SU-DHL-6 (cell line): ENCODE results near the gene INAFM2.

Source experiments
- H2AFZ ChIP-seq: fragments of 200-600 bp; sonication (generic); 2 replicates; pipeline ENCODE4 v1.6.1; 2014; ENCODE audit warnings: low read depth, mild to moderate bottlenecking, moderate library complexity, mixed read lengths, antibody characterized with exemption, low read length; ENCODE audit not compliant: severe bottlenecking
- H3F3A ChIP-seq: fragments of 200-600 bp; shearing (Covaris generic); 2 replicates; pipeline ENCODE4 v1.6.0; 2016; ENCODE audit warnings: antibody characterized with exemption, mild to moderate bottlenecking; ENCODE audit not compliant: insufficient read depth
- H3K27ac ChIP-seq: fragments of 200-600 bp; sonication (generic); 2 replicates; pipeline ENCODE4 v1.5.1; 2016; ENCODE audit warnings: low read depth, mild to moderate bottlenecking, low read length, moderate library complexity, mixed read lengths
- H3K27me3 ChIP-seq: fragments of 200-600 bp; sonication (generic), shearing (Covaris generic); 2 replicates; pipeline ENCODE4 v1.6.0; 2014; ENCODE audit warnings: mild to moderate bottlenecking, low read length
- H3K36me3 ChIP-seq: fragments of 200-600 bp; sonication (generic); 2 replicates; pipeline ENCODE4 v1.6.1; 2014; ENCODE audit warnings: mild to moderate bottlenecking, low read length, mixed read lengths
- H3K4me2 ChIP-seq: fragments of 300-600, 200-600 bp; shearing (Covaris generic), sonication (generic); 2 replicates; pipeline ENCODE4 v1.6.0; 2014; ENCODE audit warnings: low read length, low read depth, mild to moderate bottlenecking; ENCODE audit not compliant: poor library complexity, severe bottlenecking
- H3K4me3 ChIP-seq: fragments of 200-600 bp; sonication (generic); 2 replicates; pipeline ENCODE4 v1.5.1; 2014; ENCODE audit warnings: antibody characterized with exemption, low read length, mild to moderate bottlenecking, mixed read lengths; ENCODE audit not compliant: insufficient read depth, poor library complexity, severe bottlenecking
- H3K79me2 ChIP-seq: fragments of 200-600 bp; sonication (generic); 2 replicates; pipeline ENCODE4 v1.6.1; 2014; ENCODE audit warnings: mild to moderate bottlenecking, low read length, moderate library complexity; ENCODE audit not compliant: insufficient read depth
- H3K9ac ChIP-seq: fragments of 200-600 bp; sonication (generic); 2 replicates; pipeline ENCODE4 v1.7.0; 2014; ENCODE audit warnings: mild to moderate bottlenecking, low read length
- H3K9me2 ChIP-seq: fragments of 200-600 bp; sonication (generic); replicated peaks from 2 replicates; pipeline ENCODE4 v1.6.1; 2014; ENCODE audit warnings: low read length; ENCODE audit not compliant: insufficient read depth
- H3K9me3 ChIP-seq: fragments of 200-600 bp; sonication (generic); 2 replicates; pipeline ENCODE4 v1.6.1; 2014; ENCODE audit warnings: low read length, mixed read lengths; ENCODE audit not compliant: insufficient read depth
- H4K20me1 ChIP-seq: fragments of 200-600 bp; sonication (generic); 2 replicates; pipeline ENCODE4 v1.6.1; 2014; ENCODE audit warnings: low read depth, mild to moderate bottlenecking, antibody characterized with exemption, low read length, moderate library complexity, mixed read lengths
- CTCF ChIP-seq: fragments of 200-600 bp; sonication (generic); IDR thresholded peaks from one replicate; pipeline ENCODE4 v1.5.1; 2017; ENCODE audit warnings: antibody characterized with exemption, mild to moderate bottlenecking, low read length, moderate library complexity; ENCODE audit not compliant: insufficient read depth, poor library complexity, severe bottlenecking
- EZH2phosphoT487 ChIP-seq: fragments of 200-600 bp; sonication (generic), shearing (Covaris generic); conservative IDR thresholded peaks from 2 replicates; pipeline ENCODE4 v1.6.1; 2018; ENCODE audit warnings: mild to moderate bottlenecking, antibody characterized with exemption, low read length, moderate library complexity, mixed read lengths

Gene INAFM2

DNA sequence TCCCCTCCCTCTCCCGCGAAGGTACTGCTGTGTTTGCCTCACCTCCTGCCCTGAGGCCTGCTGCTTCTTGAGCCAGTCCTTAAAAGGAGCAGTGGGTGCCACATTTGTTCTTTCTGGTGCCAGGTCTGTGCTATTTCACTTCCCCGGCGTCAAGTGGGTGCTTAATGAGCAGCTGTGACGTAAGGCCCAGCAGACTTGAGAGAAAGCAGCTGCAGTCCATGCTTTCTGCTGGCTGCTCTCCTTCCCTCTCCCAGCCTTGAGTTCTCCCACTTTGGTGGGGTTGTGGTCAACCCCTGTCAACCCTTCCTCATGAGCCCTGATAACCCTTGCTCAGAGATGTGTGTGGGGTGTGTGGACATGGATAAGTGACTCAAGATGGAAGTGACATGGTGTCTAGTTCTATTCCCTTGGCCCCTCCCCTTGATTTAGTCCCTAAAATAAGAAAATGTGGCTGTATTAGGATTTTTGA, 6.9 kb downstream of the INAFM2 start:
- Histone ChIP-seq H3K9ac (no peak overlapping the region), H3K79me2 (no peaks in the 10 kb centered on the region), H4K20me1 (no peaks in the 10 kb centered on the region), H3K4me3 (no peak overlapping the region), H3K9me2 (no peaks in the 10 kb centered on the region), H3K27ac (no peak overlapping the region), H3K36me3 (no peaks in the 10 kb centered on the region), H3K4me2 (no peak overlapping the region), H3K27me3 (no peaks in the 10 kb centered on the region), H3K9me3 (no peaks in the 10 kb centered on the region), H3F3A (no peaks in the 10 kb centered on the region), H2AFZ (no peak overlapping the region)
- no peak for TF ChIP-seq CTCF
- TF ChIP-seq EZH2phosphoT487: no peak

GRCh38 chr15:40331026-40331425, 7.5 kb downstream of the INAFM2 start:
- no peak overlapping the region for H3K4me3 ChIP-seq
- H3K27ac ChIP-seq: no peak overlapping the region
- no peaks in the 10 kb centered on the region for H3K79me2 ChIP-seq
- no peaks in the 10 kb centered on the region for H4K20me1 ChIP-seq
- no peak overlapping the region for H3K4me2 ChIP-seq
- TF ChIP-seq CTCF (no peak), EZH2phosphoT487 (no peak)
- no peak overlapping the region for H2AFZ ChIP-seq
- H3K9ac ChIP-seq: no peak overlapping the region
- H3K9me3 ChIP-seq: no peaks in the 10 kb centered on the region
- no peaks in the 10 kb centered on the region for H3K36me3 ChIP-seq
- no peaks in the 10 kb centered on the region for H3F3A ChIP-seq
- no peaks in the 10 kb centered on the region for H3K9me2 ChIP-seq
- no peaks in the 10 kb centered on the region for H3K27me3 ChIP-seq

GRCh38 chr15:40331637-40332036, 8.1 kb downstream of the INAFM2 start:
- no peak overlapping the region for H3K9ac ChIP-seq
- no peaks in the 10 kb centered on the region for H3F3A ChIP-seq
- no peaks in the 10 kb centered on the region for H3K9me3 ChIP-seq
- TF ChIP-seq CTCF (no peak), EZH2phosphoT487 (no peak)
- no peak overlapping the region for H3K27ac ChIP-seq
- no peaks in the 10 kb centered on the region for H3K9me2 ChIP-seq
- no peak overlapping the region for H3K4me2 ChIP-seq
- H3K27me3 ChIP-seq: no peaks in the 10 kb centered on the region
- H4K20me1 ChIP-seq: no peaks in the 10 kb centered on the region
- H3K79me2 ChIP-seq: no peaks in the 10 kb centered on the region
- H3K36me3 ChIP-seq: no peaks in the 10 kb centered on the region
- no peak overlapping the region for H3K4me3 ChIP-seq
- no peak overlapping the region for H2AFZ ChIP-seq
